Measurements from ENCODE around the gene CTRB1. TPM values are rescaled to one million over a fixed set of nuclear protein-coding genes. Genes with fewer than 3 reads are reported as not detected.
A peak's percentile ranks its signal among the peaks of the same experiment; 100 is the strongest.
"Not testable (repeated sequence)": the region's sequence is repeated elsewhere in the genome, so short reads cannot be mapped to it uniquely, and the experiment has no call there.

CTRB1 gene
- total RNA-seq, 1 experiment from 2014 or later: not detected

- DNase-seq; H3K27me3 ChIP-seq (ENCODE audit: control insufficient read depth, insufficient read depth, low read length); H3K36me3 ChIP-seq (replicated peaks; ENCODE audit: control insufficient read depth, insufficient read depth, low read length); H3K4me3 ChIP-seq (ENCODE audit: insufficient read depth, low read depth, low read length): not testable (repeated sequence)
Observed at GRCh38 chr16:75269358-75269757, 50.6 kb downstream of the CTRB1 start.

- Histone ChIP-seq H3K36me3 (replicated peaks; ENCODE audit: control insufficient read depth, insufficient read depth, low read length) (no peaks in the 10 kb centered on the region), H3K27me3 (ENCODE audit: control insufficient read depth, insufficient read depth, low read length) (no peaks in the 10 kb centered on the region), H3K4me3 (ENCODE audit: insufficient read depth, low read depth, low read length) (no peak overlapping the region)
- no peak for DNase-seq
Observed at GRCh38 chr16:75271441-75272096, 52.8 kb downstream of the CTRB1 start.

GRCh38 chr16:75272097-75272551 is 53.3 kb downstream of the CTRB1 start:
- Histone ChIP-seq H3K36me3 (replicated peaks; ENCODE audit: control insufficient read depth, insufficient read depth, low read length) (no peaks in the 10 kb centered on the region), H3K27me3 (ENCODE audit: control insufficient read depth, insufficient read depth, low read length) (no peaks in the 10 kb centered on the region), H3K4me3 (ENCODE audit: insufficient read depth, low read depth, low read length) (no peak overlapping the region)
- DNase-seq: peak; percentile 48

GRCh38 chr16:75272629-75273028 is 53.8 kb downstream of the CTRB1 start:
- DNase-seq; H3K27me3 ChIP-seq (ENCODE audit: control insufficient read depth, insufficient read depth, low read length); H3K4me3 ChIP-seq (ENCODE audit: insufficient read depth, low read depth, low read length); H3K36me3 ChIP-seq (replicated peaks; ENCODE audit: control insufficient read depth, insufficient read depth, low read length): not testable (repeated sequence)

GRCh38 chr16:75273054-75273925 is 54.5 kb downstream of the CTRB1 start:
- Histone ChIP-seq H3K27me3 (ENCODE audit: control insufficient read depth, insufficient read depth, low read length) (no peaks in the 10 kb centered on the region), H3K4me3 (ENCODE audit: insufficient read depth, low read depth, low read length) (no peak overlapping the region), H3K36me3 (replicated peaks; ENCODE audit: control insufficient read depth, insufficient read depth, low read length) (no peaks in the 10 kb centered on the region)
- no peak for DNase-seq

Other genes starting within 250 kb of the CTRB1 start
- gene WDR59, start 233.9 kb upstream of the CTRB1 start, total RNA-seq (2014; rRNA removed; shearing (Covaris generic)): 25.7 and 32.0 TPM in 2 replicates
- gene ZNRF1, start 220.0 kb upstream of the CTRB1 start, total RNA-seq (2014; rRNA removed; shearing (Covaris generic)): 37.3 and 44.7 TPM in 2 replicates
- 10.4 and 13.7 TPM in 2 replicates for gene LDHD, start 102.2 kb upstream of the CTRB1 start, total RNA-seq (2014; rRNA removed; shearing (Covaris generic))
- gene ZFP1, start 70.5 kb upstream of the CTRB1 start, total RNA-seq (2014; rRNA removed; shearing (Covaris generic)): 6.1 and 9.7 TPM in 2 replicates
- not detected in 2 replicates for gene CTRB2, start 11.8 kb upstream of the CTRB1 start, total RNA-seq (2014; rRNA removed; shearing (Covaris generic))
- 63.0 and 68.4 TPM in 2 replicates for gene BCAR1, start 32.6 kb downstream of the CTRB1 start, total RNA-seq (2014; rRNA removed; shearing (Covaris generic))
- gene CFDP1, start 214.5 kb downstream of the CTRB1 start, total RNA-seq (2014; rRNA removed; shearing (Covaris generic)): 36.0 and 55.2 TPM in 2 replicates
- gene TMEM170A, start 245.7 kb downstream of the CTRB1 start, total RNA-seq (2014; rRNA removed; shearing (Covaris generic)): 43.7 and 55.9 TPM in 2 replicates

Data from H7 (cell line).